ENCODE data around the gene CLK4.

CLK4 gene

DNA sequence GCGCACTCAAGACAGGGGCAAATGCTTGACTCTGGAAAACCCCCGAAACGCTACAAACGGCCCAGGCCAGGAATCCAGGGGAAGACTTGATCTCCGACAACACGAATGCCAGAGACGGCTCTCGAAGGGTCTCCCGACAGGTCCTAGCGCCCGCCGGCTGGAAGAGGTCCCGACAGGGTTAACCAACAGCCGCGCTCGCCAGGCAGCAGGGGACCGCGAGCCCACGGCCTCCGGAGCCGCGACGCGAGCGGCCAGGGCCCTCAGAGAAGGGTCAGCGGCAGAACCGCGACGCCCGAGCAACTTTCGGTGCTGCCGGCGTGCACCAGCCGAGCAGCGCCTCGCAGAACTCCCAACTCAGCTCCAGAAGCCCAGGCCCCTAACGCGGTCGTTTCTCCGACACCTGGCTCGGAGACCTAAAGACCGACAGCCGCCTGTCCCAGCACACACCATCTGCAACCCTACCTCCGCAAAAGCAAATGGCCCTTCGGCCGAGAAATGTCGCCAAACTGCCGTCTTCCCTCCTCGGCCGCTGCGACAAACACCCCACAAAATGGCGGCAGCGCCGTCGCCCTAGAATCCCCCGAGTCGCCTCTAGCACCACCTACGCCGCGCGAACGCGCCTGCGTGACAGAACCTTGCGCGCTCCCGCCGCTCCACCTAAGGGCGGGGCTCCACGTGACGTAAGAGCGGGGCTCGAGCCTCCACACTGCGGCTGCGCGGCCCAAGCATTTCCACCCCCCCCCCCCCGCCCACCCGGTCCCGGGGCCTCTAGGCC lies at the start of gene CLK4:
CLK4 (minus strand) TSS at position 567 of the 775 bp plus-strand sequence. CDS start 3,634 bp downstream, outside the sequence.
- DNase-seq: peak; percentile 97

DNA sequence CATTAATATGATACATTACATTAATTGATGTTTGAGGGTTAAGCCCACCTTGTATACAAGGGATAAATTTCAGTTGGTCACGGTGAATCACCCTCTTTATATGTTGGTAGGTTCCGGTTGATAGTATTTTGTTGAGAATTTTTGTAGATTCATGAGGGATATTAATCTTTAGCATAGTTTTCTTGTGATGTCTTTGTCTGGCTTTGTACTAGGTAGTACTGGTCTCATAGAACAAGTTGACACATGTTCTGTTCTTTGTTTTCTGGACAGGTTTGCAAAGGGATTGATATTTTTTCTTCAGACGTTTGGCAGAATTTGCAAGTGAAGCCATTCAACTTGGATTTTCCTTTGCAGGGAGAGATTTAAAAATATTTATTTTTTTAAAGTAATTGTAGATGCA lies 49.1 kb upstream of the CLK4 start:
- DNase-seq: no peak

DNA sequence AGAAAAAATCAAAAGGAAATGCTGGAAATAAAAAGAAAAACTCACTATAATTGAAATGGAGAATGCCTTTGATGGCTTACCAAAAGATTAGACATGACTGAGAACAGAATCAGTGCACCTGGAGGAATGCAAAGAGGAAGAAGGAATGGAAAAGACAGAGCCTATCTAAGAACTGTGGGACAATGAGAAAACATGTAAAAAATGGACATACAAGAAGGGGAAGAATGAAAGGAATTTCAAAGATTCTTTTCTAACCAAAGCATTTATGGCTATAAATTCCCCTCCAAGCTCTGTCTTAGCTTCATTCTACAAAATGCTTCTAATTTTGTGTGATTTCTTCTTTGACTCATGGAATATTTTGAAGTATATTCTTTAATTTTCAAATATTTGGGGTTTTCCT lies 47.5 kb upstream of the CLK4 start:
- no peak for DNase-seq

DNA sequence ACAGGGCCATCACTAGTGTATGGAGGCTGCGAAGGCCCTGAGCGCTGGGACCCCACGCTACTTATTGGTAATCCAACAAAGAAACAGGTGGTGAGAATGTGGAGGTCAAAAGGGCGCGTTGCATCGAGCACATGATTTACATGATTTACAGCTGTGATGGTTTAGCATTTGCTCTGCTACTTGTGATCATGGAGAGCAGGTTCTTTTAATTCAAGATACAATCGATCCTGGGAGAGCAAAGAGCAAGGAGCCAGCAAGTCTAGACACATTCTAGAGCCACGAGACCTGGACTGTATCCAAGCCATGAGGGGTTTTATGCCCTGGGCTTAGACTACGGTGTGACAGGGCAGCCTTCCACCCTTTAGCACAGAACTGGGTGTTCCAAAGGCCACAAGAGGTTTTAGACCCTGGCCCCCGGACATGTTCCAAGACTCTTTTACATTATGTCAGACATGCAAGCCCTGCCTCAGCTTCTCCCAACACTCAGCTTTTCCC lies 47.0 kb upstream of the CLK4 start:
- DNase-seq: no peak

DNA sequence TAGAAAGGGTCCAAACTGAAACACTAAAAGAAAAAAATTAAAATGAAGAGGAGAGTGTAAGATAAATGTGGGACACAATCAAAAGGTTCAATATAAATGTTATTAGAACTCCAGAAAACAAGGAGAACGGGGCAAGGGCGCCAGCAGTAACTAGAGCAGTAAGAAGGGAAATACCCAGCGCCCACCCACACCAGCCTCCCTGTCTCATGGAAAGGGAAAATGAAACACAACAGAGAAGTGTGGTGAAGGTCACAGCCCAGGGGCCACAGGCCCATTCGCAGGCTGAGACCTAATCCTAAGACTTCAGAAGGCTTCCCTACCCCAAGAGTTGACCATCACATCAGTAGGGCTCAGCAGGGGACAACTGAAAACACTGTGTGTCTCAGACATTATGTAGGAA lies 45.8 kb upstream of the CLK4 start:
- no peak for DNase-seq

DNA sequence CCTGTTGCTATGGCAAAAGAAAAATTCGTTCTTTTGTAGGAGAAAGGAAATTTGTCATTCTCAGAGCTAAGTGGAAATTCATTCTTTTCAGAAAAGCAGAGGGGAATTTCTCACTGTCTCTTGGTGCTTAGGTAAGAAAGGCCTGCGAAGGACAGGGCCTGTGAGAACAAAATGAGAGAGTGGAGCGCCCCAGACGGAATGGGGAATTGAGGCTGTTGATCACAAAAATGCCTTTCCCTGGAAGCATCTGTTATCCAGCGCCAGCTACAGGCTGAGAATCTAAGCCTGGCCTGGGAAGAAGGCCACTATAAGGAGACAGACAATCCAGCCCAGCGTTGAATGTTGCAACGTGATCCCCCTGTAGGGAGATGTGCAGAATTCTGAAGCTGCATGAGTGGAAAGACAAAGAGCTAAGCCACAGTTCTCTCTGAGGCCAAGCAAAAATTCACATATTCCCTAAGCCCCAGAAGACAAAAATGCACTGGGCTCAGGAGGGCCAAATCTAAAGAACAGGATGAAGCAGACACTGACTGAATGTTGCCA lies 44.8 kb upstream of the CLK4 start:
- DNase-seq: no peak

DNA sequence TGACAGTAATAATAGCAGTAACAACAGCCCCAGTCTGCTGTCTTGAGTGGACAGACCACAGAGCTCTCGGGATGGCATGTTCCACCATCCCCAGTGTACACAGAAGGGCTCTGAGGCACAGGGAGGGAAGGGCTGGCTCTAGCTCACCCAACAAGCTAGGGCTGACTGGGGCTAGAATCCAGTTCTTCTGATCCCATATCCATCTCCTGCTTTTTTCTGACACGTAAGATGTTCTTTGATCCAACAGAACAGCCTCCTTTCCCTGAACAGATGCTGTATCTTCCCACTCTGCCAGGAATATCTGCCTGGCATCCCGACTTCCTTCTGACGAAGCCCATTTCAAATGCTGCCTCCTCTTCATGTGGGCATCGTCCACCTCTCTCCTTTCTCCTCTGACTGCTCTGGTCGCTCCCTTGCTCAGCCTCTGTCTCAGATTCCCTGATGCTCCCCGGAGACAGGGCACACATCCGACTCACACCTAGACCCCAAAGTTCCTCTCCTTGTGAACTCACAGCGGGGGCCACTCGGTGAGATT lies 43.6 kb upstream of the CLK4 start:
- DNase-seq: no peak

DNA sequence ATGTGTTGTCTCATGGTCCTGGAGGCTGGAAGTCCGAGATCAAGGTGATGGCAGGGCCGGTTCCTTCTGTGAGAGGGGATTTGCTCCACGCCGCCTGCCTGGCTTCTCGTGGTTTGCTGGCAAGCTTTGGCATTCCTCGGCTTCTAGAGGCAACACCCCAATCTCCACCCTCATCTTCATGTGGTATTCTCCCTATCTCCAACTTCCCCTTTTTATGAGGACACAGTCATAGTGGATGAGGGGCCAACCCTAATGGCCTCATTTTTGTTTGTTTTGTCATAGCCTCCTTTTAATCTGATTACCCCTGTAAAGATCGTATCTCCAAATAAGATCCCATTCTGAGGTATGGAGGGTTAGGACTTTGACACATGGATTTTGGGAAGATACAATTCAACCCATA lies 41.7 kb upstream of the CLK4 start:
- no peak for DNase-seq

DNA sequence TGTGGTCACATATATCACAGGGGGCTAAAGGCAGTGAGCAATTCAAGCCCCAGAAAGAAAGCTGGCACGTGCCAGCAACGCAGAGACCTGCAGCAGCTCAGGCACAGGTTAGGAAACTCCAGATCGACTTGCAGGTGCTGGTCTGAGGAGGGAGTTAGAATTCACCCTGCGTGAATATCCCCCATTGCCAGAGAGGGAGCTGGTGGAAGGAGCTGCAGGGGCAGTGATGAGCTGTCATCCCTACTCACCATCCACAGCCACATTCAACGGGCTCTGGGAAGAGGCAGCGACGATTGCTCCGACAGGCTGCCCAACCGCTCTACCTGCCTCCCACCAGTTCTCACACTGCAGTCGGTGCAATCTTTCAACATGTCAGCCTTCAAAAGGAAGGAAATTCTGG lies 40.8 kb upstream of the CLK4 start:
- DNase-seq: no peak

DNA sequence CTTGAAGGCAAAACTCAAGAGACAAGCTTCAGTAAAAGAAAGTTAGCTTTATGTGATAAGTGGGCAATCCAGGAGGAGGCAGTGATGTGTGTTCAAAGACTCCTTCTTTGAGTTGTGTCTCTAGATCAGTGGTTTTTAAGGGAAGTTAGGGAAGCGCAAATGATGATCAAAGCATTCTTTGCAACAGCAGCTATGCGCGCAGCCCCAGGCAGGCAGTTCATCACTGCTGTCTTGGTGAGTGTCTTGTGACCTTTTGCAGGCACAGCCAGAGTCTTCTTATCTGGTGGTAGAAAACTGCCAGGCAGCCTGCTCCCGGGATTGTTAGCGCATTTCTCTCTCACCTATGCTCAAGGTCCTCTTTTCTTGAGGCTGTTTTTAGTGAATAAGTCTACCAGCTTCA lies 40.3 kb upstream of the CLK4 start:
- DNase-seq: no peak

DNA sequence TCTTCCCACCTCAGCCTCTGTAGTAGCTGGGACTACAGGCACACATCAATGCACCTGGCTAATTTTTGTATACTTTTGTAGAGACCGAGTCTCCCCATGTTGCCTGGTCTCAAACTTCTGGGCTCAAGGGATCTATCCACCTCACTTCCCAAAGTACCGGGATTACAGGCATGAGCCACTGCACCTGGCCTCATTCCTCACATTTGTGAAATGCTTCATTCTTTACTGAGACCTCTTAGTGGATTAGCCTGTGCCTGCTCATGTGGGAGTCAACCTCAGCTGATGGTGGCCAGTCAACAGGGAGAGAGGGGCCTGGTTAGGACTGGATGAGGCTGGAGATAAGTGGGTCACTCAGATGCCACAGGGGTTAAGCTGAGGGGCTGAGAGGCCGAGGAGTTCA lies 37.3 kb upstream of the CLK4 start:
- no peak for DNase-seq

DNA sequence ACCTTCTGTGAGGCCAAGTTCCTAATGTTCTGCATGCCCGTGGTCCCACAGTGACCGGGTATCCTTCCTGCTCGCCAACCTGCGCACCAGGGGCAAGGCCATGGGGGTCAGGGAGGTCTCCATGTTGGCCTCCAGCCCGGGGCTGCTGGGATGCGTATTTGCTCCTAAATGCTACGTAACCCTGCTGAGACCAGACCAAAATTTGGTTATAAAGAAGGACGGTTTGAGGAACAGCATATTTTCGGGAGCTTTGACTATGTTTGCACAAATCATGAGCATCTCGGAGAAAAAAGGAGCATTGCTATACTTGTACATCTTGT lies 35.7 kb upstream of the CLK4 start:
- DNase-seq: no peak

DNA sequence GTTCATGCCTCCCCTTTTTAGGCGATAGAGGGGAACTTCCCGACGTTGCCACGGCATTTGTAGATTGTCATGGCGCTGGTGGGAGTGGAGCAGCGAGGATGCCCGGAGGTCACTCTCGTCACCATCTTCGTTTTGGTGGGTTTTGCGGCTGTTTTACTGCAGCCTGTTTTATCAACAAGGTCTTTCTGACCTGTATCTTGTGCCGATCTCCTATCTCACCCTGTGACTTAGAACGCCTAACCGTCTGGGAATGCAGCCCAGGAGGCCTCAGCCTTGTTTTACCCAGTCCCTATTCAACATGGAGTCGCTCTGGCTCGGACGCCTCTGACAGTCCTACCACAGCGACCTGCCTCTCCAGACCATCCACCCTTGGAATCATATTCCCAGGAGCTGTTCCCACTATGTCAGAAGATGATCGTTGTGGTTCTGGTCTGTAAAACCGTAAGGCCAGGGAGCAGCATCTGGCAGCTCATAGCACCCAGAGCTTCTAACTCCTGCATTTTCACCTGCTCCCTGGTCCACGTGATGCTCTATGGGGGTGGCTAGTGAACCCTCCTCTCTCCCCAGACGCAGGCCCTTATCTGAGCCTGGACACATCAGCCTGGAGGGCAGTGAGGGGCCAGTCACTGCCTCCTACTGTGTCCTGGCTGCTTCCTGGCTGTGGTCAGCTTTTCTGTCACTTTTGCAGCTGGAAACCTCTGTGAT lies 35.1 kb upstream of the CLK4 start:
- no peak for DNase-seq

DNA sequence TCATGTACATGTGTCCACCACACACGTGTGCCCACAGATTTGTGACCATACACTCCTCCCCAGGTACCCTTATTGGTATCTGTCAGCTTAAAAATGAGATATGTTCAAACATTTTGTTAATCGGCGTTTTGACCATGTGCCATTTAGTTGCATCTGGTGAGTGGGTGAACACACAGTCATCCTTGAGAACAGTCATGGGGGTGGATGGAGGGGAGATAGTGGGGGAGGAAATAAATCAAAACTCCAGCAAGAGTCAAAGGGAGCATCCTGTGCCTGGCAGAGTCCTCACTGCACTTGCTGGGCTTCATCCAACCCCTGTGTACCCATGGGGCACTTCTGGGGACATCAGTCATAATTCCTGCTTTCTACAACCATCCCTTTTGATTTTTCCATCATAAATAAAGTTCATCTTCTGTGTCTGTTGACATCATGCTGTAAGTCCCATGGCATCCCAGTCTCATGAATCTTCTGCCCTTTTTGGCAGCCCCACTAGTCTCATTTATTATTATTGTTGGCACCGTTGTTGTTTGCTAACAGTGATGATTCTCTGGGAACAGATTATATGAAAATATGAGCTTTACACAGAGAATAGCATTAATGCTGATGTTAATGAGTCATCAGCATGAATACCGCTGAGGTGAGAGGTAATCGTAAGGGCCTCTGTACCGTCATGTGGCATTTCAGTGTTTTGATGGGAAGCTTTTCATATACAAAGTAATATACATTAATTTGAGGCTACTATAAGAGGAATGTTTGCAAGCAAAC lies 24.4 kb upstream of the CLK4 start:
- DNase-seq: no peak

DNA sequence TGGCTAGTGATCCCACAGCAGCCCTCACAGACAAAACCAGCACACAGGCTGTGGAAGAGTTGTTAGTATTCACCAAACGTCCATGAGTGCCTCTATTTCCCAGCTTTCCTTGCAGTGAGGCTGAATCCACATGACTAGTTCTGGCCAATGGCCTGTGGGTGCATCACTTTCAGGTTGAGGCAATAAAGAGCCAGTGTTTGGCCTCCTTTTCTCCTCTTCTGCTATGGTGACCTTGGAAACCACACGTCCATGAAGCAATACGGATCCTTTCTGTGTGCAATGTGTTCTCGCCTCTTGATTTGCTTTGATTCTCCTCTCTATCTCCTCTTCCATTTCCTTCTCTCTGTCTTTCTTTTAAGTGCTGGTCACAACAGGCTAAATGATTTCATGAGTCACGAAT lies 23.4 kb upstream of the CLK4 start:
- DNase-seq: no peak

DNA sequence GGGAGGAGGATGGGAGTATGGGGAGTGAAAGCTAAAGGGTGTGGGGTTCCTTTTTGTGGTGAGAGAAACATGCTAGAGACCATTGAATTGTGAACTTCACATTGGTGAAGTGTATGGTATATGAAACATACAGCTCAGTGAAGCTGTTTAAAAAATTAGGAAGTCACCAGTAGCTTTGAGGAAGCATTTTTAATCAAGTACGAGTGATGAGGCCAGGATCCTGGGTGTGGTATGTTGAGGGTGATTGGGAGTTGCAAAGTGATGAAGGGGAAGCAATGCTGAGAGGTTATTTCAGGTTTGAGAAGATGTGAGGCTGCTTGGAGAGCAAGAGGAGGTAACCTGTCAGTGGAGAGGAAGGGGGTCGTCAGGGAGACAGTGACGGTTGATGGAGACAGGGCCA lies 22.7 kb upstream of the CLK4 start:
- no peak for DNase-seq

DNA sequence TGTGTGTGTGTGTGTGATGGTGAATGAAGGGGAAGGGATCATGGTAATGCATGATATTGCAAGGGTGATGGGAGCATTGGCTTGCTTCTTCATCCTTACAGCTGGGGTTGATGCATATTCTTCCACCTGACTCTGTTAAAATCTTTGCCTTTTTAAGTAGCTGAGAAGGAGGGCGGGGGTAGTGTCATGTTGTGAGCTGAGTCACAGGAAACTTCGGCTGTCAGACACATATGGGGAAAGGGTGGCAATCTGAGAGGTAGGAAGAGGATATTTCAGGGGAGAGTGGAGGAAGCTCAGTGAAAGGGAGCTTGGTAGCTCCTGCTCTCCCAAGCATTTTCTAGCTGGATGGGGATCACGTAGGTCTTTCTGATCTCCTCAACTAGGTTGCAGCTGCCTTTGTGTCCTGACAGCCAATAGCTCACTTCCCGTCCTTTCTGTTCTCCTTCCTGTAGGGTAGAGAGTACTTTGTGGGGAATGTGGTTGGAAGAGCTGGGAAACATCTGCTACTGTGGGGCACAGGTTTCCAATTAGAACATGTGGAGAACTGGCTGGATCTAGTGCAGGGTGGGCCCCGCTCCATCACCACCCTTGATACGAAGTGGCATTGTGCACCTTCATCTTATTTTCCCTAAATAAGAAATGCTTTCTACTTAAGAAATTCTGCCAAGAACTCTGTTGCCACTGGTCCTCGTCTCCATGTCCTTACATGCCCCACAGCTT lies 18.1 kb upstream of the CLK4 start:
- DNase-seq: no peak

DNA sequence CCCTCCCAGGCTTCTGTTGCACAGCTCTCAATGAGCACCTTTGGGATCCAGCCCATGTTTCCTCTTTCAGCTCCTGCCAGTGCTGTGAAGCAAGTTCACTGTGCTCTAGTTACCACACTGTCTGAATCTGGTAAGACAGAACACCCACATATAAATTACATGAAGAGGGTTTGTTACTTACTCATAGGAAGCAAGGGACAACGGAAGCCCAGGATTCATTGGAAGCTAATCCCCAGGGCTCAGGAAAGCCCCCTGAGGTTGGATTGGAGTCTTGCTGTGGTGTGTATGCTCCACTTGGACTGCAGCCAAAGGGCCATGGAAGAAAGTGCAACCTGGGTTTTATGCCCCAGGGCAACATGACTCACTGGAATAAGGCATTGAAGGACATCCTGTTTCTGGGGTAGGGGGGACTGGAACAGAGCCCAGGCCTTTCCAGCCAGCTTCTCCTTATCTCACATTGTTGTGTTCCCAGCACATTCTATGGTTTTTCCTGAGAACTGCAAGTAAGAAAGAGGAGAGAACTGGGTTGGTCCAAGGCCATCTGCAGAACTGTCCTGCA lies 15.6 kb upstream of the CLK4 start:
- DNase-seq: no peak

DNA sequence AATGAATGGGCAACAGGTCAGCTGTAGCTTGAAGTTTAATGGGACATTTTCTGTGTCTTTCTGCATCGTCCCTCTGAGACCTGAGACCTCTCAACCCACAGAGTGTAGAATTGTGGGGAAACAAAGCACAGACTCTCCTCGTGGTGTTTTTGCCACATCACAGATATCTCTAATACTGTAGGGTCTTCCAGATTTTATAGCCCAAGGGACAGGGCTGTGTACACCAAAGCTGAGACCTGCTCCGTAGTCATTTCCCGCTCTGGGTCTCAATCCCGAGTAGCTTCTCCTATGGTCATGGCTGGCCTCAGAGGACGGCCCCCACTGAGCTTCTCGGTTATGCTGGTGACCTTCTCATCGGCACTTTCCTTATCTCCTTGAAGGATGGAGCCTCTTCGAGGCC lies 14.9 kb upstream of the CLK4 start:
- no peak for DNase-seq

DNA sequence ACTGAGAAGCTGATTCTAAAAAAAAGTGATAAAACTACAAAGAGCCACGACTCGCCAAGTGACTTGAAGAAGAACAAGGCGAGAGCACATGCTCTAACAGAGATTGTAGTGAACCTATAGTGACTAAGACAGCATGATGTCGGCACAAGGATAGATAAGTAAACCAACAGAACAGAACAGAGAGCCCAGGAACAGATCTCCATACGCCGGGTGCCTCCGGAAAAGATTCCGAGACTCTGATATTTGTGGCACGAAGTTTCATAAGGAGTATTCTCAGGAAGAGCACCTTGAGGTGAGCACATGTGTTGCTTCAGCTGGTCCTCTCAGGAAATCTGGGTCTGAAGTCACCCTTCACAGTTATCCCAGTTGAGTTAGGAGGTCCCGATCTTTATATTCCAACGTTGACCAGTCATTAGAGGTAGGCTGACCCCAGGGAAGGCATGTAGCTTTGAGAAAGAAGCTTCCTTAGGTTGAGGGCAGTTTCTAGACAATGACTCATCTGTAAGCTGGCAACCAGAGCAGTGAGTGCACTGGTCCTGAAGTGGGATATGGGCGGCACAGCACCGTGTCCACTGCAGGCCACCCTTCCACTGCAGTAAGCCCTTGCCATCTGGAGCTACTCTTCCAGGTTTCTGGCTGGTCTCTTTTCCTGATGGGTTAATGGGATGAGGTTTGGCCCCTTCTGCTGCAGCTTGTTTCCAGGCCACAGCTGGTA lies 13.6 kb upstream of the CLK4 start:
- DNase-seq: no peak

DNA sequence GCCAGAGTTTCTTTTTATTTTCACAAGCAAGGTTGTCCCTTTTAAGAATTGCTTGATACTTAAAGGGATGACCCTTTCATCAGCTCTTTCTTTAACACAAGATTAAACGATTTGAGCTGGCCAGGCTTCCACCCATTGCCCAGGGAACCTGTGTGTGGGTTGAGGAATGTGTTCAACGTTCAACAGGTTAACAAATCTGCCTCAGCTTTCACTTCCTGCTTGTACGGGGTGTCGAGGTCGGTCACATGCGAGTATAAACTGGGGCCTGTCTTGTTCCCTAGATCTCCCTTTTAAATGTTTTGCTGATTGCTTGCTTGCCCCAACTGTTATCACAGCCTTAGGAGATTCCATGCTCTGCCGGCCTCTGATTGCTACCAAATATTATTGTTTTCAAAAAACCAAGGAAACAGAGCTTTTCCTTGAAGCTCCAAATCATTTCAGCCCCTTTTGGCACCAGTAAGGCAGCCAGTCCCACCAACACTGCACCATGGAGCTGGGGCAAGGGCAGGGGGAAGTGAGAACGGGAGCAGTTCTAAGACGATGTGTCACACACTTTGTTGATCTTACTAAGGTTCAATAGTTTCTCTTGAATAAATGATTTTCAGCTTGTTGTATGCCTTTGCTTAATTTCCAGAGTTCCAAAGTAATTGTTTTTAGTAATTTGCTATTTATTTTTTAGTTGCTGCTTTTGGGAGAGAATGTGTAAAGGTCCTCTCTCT lies 10.7 kb upstream of the CLK4 start:
- DNase-seq: no peak

Measured in activated CD8-positive, alpha-beta memory T cell treated with anti-CD3 and anti-CD28 coated beads, Interleukin-2, amount 50 U/mL, for 4 hours (primary cell).